Fibroblast of lung (primary cell): ENCODE measurements around the gene MRPL49. TPM values are rescaled to one million over a fixed set of nuclear protein-coding genes. Genes with fewer than 3 reads are reported as not detected.

ENCODE experiments used
- DNase-seq, 2 donors: peaks; one replicate each; pipeline versions ENCODE4 v3.0.0 to v3.0.0-alpha.2; 2010; ENCODE audit warnings: low read depth in 2 of 2
- H2AFZ ChIP-seq: 2 replicates; pipeline ENCODE4 v1.5.1; 2012; ENCODE audit warnings: low read length, control low read depth, inconsistent platforms
- H3K27ac ChIP-seq: 2 replicates; pipeline ENCODE4 v1.5.1; 2011; ENCODE audit warnings: low read length, control low read depth; ENCODE audit not compliant: insufficient read depth
- H3K27me3 ChIP-seq: 2 replicates; pipeline ENCODE4 v1.5.1; 2011; ENCODE audit warnings: mild to moderate bottlenecking, low read length; ENCODE audit not compliant: control insufficient read depth, insufficient read depth
- H3K36me3 ChIP-seq: 2 replicates; pipeline ENCODE4 v1.5.1; 2011; ENCODE audit warnings: low read length; ENCODE audit not compliant: control insufficient read depth, insufficient read depth
- H3K4me1 ChIP-seq: 2 replicates; pipeline ENCODE4 v1.5.1; 2011; ENCODE audit warnings: low read length; ENCODE audit not compliant: control insufficient read depth, insufficient read depth; ENCODE audit errors: extremely low read depth
- H3K4me2 ChIP-seq: 2 replicates; pipeline ENCODE4 v1.5.1; 2011; ENCODE audit warnings: low read length, control low read depth; ENCODE audit not compliant: insufficient read depth; ENCODE audit errors: extremely low read depth
- H3K4me3 ChIP-seq, 4 experiments: fragments of 200-600 bp in 1 of 4; sonication (generic) in 1 of 4; replicated peaks in 1 of 4; 2 replicates each; pipeline ENCODE4 v1.5.1; 2011 to 2016; ENCODE audit warnings: low read length in 4 of 4, low read depth in 3 of 4, mild to moderate bottlenecking in 3 of 4, control low read depth in 2 of 4, inconsistent platforms in 1 of 4, mixed read lengths in 1 of 4; ENCODE audit not compliant: insufficient read depth in 1 of 4; ENCODE audit errors: control extremely low read depth in 1 of 4
- H3K79me2 ChIP-seq: 2 replicates; pipeline ENCODE4 v1.5.1; 2012; ENCODE audit warnings: mild to moderate bottlenecking, low read length, inconsistent platforms; ENCODE audit not compliant: control insufficient read depth, insufficient read depth
- H3K9ac ChIP-seq: 2 replicates; pipeline ENCODE4 v1.5.1; 2011; ENCODE audit warnings: mild to moderate bottlenecking, low read length, control low read depth; ENCODE audit not compliant: insufficient read depth
- H3K9me3 ChIP-seq: 2 replicates; pipeline ENCODE4 v1.5.1; 2012; ENCODE audit warnings: low read depth, low read length; ENCODE audit not compliant: control insufficient read depth, insufficient read depth
- H4K20me1 ChIP-seq: 2 replicates; pipeline ENCODE4 v1.5.1; 2011; ENCODE audit warnings: low read length; ENCODE audit not compliant: control insufficient read depth, insufficient read depth; ENCODE audit errors: extremely low read depth
- EZH2 ChIP-seq: IDR thresholded peaks from 2 replicates; pipeline ENCODE4 v1.5.1; 2012; ENCODE audit warnings: low read length, control low read depth, mild to moderate bottlenecking; ENCODE audit errors: missing control alignments
- polyA plus RNA-seq, 2 donors: library from polyadenylated mRNA; depleted of rRNA in 1 of 2; stranded (reverse) in 1 of 2; unstranded in 1 of 2; fragments of >200 nt; gene quantifications; 2 replicates each; pipeline ENCODE4 v1.2.1, GENCODE V29; 2011 to 2012; ENCODE audit warnings: missing spikeins in 1 of 2
- total RNA-seq: library from RNA; depleted of rRNA; stranded (reverse); fragments of >200 nt; gene quantifications from 2 replicates; pipeline ENCODE4 v1.2.1, GENCODE V29; 2014
- TF ChIP-seq, protein P1 (sequence below), 2 donors: IDR thresholded peaks in 1 of 2; conservative IDR thresholded peaks in 1 of 2; 1 replicate in 1 of 2; 2 replicates in 1 of 2; pipeline ENCODE4 v1.5.1; 2011 to 2012; ENCODE audit warnings: low read length in 2 of 2, control low read depth in 1 of 2, inconsistent platforms in 1 of 2, low read depth in 1 of 2, mild to moderate bottlenecking in 1 of 2

Gene MRPL49
- total and polyA plus RNA-seq, 2 donors (not counting 1 experiment from before 2014, with no cell fraction given): 55.5 to 70.8 TPM

DNA sequence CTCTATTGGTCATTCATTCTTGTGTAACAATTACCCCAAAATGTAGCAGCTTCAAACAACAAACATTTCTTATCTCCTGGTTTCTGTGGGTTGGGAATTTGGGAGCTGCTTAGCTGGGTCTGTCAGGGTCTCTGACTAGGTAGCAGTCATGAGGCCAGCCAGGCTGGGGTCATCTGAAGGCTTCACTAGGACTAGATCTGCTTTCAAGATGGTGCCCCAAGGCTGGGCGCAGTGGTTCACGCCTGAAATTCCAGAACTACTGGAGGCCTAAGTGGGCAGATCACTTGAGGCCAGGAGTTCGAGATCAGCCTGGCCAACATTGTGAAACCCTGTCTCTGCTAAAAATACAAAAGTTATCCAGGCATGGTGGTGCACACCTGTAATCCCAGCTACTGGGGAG is 34.8 kb downstream of the MRPL49 start:
- H2AFZ ChIP-seq: no peak overlapping the region
- TF ChIP-seq, protein P1, sequence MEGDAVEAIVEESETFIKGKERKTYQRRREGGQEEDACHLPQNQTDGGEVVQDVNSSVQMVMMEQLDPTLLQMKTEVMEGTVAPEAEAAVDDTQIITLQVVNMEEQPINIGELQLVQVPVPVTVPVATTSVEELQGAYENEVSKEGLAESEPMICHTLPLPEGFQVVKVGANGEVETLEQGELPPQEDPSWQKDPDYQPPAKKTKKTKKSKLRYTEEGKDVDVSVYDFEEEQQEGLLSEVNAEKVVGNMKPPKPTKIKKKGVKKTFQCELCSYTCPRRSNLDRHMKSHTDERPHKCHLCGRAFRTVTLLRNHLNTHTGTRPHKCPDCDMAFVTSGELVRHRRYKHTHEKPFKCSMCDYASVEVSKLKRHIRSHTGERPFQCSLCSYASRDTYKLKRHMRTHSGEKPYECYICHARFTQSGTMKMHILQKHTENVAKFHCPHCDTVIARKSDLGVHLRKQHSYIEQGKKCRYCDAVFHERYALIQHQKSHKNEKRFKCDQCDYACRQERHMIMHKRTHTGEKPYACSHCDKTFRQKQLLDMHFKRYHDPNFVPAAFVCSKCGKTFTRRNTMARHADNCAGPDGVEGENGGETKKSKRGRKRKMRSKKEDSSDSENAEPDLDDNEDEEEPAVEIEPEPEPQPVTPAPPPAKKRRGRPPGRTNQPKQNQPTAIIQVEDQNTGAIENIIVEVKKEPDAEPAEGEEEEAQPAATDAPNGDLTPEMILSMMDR (conservative IDR thresholded peaks at IDR 0.05 in 1 of 2, IDR thresholded peaks at IDR 0.05 in 1 of 2; ENCODE audit: low read depth in 1 of 2, low read length in 2 of 2): no peak

DNA sequence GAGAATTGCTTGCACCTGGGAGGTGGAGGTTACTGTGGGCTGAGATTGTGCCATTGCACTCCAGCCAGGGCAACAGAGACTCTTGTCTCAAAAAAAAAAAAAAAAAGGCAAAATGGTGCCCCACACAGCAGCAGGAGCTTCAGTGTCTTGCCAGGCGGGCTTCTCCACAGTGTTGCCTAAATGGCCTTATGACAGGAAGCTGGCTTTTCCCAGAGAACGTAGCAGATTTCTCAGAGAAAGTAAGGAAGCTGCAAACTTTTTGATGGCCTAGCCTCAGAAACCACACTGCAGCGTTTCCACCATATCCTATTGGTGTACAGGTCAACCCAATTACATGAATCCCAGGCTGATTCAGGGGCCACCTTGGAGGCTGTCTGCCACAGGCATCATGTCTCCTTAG is 35.2 kb downstream of the MRPL49 start:
- Histone ChIP-seq H3K9me3 (no peaks in the 10 kb centered on the region), H3K9ac (no peak overlapping the region), H3K27me3 (no peaks in the 10 kb centered on the region), H3K4me1 (no peaks in the 10 kb centered on the region), H2AFZ (no peak overlapping the region), H4K20me1 (no peaks in the 10 kb centered on the region), H3K27ac (no peak overlapping the region), H3K36me3 (no peaks in the 10 kb centered on the region), H3K4me2 (no peak overlapping the region), H3K79me2 (no peaks in the 10 kb centered on the region), H3K4me3 (no peak overlapping the region)
- no peak for TF ChIP-seq EZH2
- TF ChIP-seq, protein P1 (conservative IDR thresholded peaks at IDR 0.05 in 1 of 2, IDR thresholded peaks at IDR 0.05 in 1 of 2; ENCODE audit: low read depth in 1 of 2, low read length in 2 of 2): no peak
- DNase-seq: no peak

More for the DNA sequence above, 34.8 kb downstream of the MRPL49 start:
- Histone ChIP-seq H3K27me3 (no peaks in the 10 kb centered on the region), H3K4me2 (no peak overlapping the region), H3K79me2 (no peaks in the 10 kb centered on the region), H3K36me3 (no peaks in the 10 kb centered on the region), H3K4me1 (no peaks in the 10 kb centered on the region), H3K9me3 (no peaks in the 10 kb centered on the region), H3K27ac (no peak overlapping the region), H3K4me3 (no peak overlapping the region), H4K20me1 (no peaks in the 10 kb centered on the region), H3K9ac (no peak overlapping the region)
- no peak for DNase-seq

- TF ChIP-seq, protein P1 (conservative IDR thresholded peaks at IDR 0.05 in 1 of 2, IDR thresholded peaks at IDR 0.05 in 1 of 2; ENCODE audit: low read depth in 1 of 2, low read length in 2 of 2): no peak
- no peak for TF ChIP-seq EZH2
- Histone ChIP-seq H2AFZ (no peak overlapping the region), H3K27ac (no peak overlapping the region), H3K4me1 (no peaks in the 10 kb centered on the region), H4K20me1 (no peaks in the 10 kb centered on the region), H3K9ac (no peak overlapping the region), H3K36me3 (no peaks in the 10 kb centered on the region), H3K79me2 (no peaks in the 10 kb centered on the region), H3K4me2 (no peak overlapping the region), H3K9me3 (no peaks in the 10 kb centered on the region), H3K4me3 (no peak overlapping the region), H3K27me3 (no peaks in the 10 kb centered on the region)
- DNase-seq: no peak
These were observed 36.9 kb downstream of the MRPL49 start for GRCh38 chr11:65159012-65159411.
